ENCODE results near the gene DESI2. TPM values are rescaled to one million over a fixed set of nuclear protein-coding genes. Genes with fewer than 3 reads are reported as not detected.

Gene DESI2
- total and polyA plus RNA-seq, 2 of the 8 experiments (the other 6 are each of a cell fraction or from before 2014, with no cell fraction given): 54.0 to 110 TPM

DNA sequence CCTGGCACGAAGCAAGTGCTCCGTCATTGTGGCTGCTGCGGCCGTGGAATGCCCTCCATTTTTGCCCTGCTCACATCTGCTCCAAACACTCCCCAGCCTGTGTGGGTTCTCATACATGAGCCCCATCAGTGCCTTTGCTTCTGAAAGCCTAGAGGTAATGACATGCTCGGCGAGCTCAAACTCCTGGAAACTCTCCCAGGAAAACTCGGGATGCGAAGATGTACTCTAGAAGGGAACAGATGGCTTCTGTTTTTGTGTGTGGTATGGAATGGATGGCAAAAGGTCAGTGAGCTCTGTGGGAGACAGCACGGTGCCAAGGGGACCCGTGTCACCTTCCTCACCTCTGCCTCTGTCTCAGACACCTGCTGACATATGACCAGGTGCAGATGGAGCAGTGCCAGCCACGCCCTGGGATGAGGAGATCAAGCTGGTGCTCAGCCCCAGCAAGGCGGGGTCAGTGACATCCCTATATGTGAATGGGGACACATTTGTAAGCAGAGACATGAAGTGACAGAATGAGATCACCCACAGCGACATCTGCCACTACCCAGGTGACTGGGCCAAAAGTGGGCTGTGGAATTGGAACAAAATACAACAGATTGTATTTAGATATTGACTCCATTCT lies 98.5 kb downstream of the DESI2 start:
- Histone ChIP-seq H3K23me2 (ENCODE audit: low read depth, low read length) (no peaks in the 10 kb centered on the region), H3K36me3 (ENCODE audit: control insufficient read depth in 2 of 4, insufficient read depth in 4 of 4, low read length in 3 of 4) (no peaks in the 10 kb centered on the region), H4K20me1 (replicated peaks in 1 of 2; ENCODE audit: control insufficient read depth in 1 of 2, insufficient read depth in 2 of 2, low read length in 2 of 2) (no peaks in the 10 kb centered on the region), H2AK5ac (ENCODE audit: low read depth, low read length) (no peak overlapping the region), H3K4me2 (ENCODE audit: insufficient read depth in 1 of 2, low read depth in 2 of 2, low read length in 2 of 2) (no peak overlapping the region), H3K4me3 (ENCODE audit: extremely low read depth in 1 of 4, insufficient read depth in 2 of 4, low read depth in 3 of 4, low read length in 4 of 4) (no peak overlapping the region), H3K27me3 (replicated peaks in 1 of 4; ENCODE audit: control insufficient read depth in 3 of 4, extremely low read depth in 1 of 4, insufficient read depth in 3 of 4, low read length in 3 of 4) (no peaks in the 10 kb centered on the region), H3K14ac (ENCODE audit: insufficient read length) (no peak overlapping the region), H2BK20ac (ENCODE audit: low read length) (no peak overlapping the region), H4K8ac (ENCODE audit: extremely low read depth, insufficient read depth, low read length) (no peak overlapping the region), H3K56ac (replicated peaks; ENCODE audit: insufficient read length, low read depth, low read length) (no peak overlapping the region), H3K9ac (replicated peaks in 1 of 4; ENCODE audit: extremely low read depth in 1 of 4, low read depth in 3 of 4, low read length in 3 of 4) (no peak overlapping the region), H3K79me1 (ENCODE audit: low read depth, low read length) (no peaks in the 10 kb centered on the region), H2AFZ (ENCODE audit: low read length) (no peak overlapping the region), H2BK15ac (ENCODE audit: low read length) (0 out of 2 replicates have a peak overlapping the region, but pooled peaks have one; percentile 29), H3K18ac (ENCODE audit: extremely low read depth, low read length) (no peak overlapping the region), H3K4me1 (replicated peaks in 1 of 4; ENCODE audit: control insufficient read depth in 3 of 4, insufficient read depth in 4 of 4, low read length in 3 of 4) (peaks cover 0 to 3% (median 0%) of the 10 kb centered on the region in 4 experiments; a peak in 4 of 7 replicates), H2BK5ac (ENCODE audit: low read depth, low read length) (no peak overlapping the region), H3K79me2 (ENCODE audit: control insufficient read depth in 1 of 2, insufficient read depth in 2 of 2, low read length in 2 of 2) (no peaks in the 10 kb centered on the region), H3K27ac (ENCODE audit: low read depth, low read length) (no peak overlapping the region), H4K91ac (replicated peaks; ENCODE audit: insufficient read length, low read length) (no peak overlapping the region), H3K9me3 (ENCODE audit: insufficient read depth in 2 of 2, low read depth in 1 of 2, low read length in 1 of 2) (no peaks in the 10 kb centered on the region), H3K4ac (replicated peaks; ENCODE audit: insufficient read length, low read depth, low read length) (no peak overlapping the region), H3K23ac (ENCODE audit: insufficient read length) (no peak overlapping the region), H2BK12ac (ENCODE audit: low read depth, low read length) (no peak overlapping the region), H2BK120ac (replicated peaks; ENCODE audit: low read depth, low read length) (no peak overlapping the region), H4K5ac (ENCODE audit: insufficient read length, low read depth, low read length) (no peak overlapping the region)
- CTCF ChIA-PET (ENCODE audit: partially characterized antibody): interaction anchor here (1.1 to 2.7 kb wide), 2 partner anchors 15 to 45 kb away, joined by 3 to 8 read pairs; no protein-coding TSS in a partner anchor
- WGBS, 2 experiments (ENCODE audit: extremely low coverage in 1 of 2, insufficient coverage in 1 of 2, insufficient read length in 1 of 2, insufficient replicate concordance in 2 of 2, low coverage in 1 of 2, low lambda C conversion rate in 2 of 2, missing lambda C conversion rate in 1 of 2): 88% methylated on average over 13 of the region's 13 CpGs; no CpG with 5 or more reads in 1 of the 2 experiments
- DNase-seq (ENCODE audit: low read depth in 1 of 2, low spot score in 2 of 2) (no peak), FAIRE-seq (no peak)
- POLR2A ChIA-PET (ENCODE audit: partially characterized antibody): interaction anchor here (1.0 to 2.9 kb wide), 2 partner anchors 21 to 84 kb away, joined by 3 to 6 read pairs; partner anchors contain the start of gene COX20
- TF ChIP-seq JUND (IDR thresholded peaks at IDR 0.05; ENCODE audit: low read length): no peak
- TF ChIP-seq RBBP5 (IDR thresholded peaks at IDR 0.05; ENCODE audit: borderline replicate concordance, low read depth, low read length): no peak
- TF ChIP-seq POU5F1 (IDR thresholded peaks at IDR 0.05; ENCODE audit: low read depth, low read length): no peak
- TF ChIP-seq GTF2F1 (IDR thresholded peaks at IDR 0.05; ENCODE audit: borderline replicate concordance, low read depth, low read length): no peak
- TF ChIP-seq POLR2AphosphoS5 (IDR thresholded peaks at IDR 0.05; ENCODE audit: low read depth, low read length): no peak

All from H1 (cell line).